WTC11 (cell line): ENCODE data around the gene CFAP57. TPM values are rescaled to one million over a fixed set of nuclear protein-coding genes. Genes with fewer than 3 reads are reported as not detected.

Source experiments
- ATAC-seq: fragments of 200-7000 bp; cut with Tn5 transposase; 2 replicates; pipeline ENCODE4 v1.10.0; 2021; ENCODE audit warnings: mild to moderate bottlenecking, moderate library complexity
- CTCF ChIA-PET: fragments of 300-600 bp; sonication (Branson Sonifier 250); formaldehyde crosslinking; loops from one replicate; lab custom pipeline; 2021; ENCODE audit warnings: antibody characterized with exemption; lab: Charles Lee
- POLR2A ChIA-PET: fragments of 350-600 bp; sonication (Branson Sonifier 250); formaldehyde crosslinking; loops from one replicate; lab custom pipeline; 2021; ENCODE audit warnings: antibody characterized with exemption; lab: Charles Lee
- DNase-seq: peaks from one replicate; pipeline ENCODE4 v3.0.0; 2021; ENCODE audit warnings: low spot score
- H3K27ac Mint-ChIP-seq: 2 replicates; pipeline ENCODE4 v1.8.0; 2021; ENCODE audit warnings: mixed read lengths
- H3K27me3 Mint-ChIP-seq: 2 replicates; pipeline ENCODE4 v1.8.0; 2021; ENCODE audit warnings: low read depth, mild to moderate bottlenecking, moderate library complexity, mixed read lengths
- H3K36me3 Mint-ChIP-seq: 2 replicates; pipeline ENCODE4 v1.8.0; 2021; ENCODE audit warnings: mixed read lengths
- H3K4me1 Mint-ChIP-seq: 2 replicates; pipeline ENCODE4 v1.8.0; 2022; ENCODE audit warnings: mixed read lengths
- H3K4me3 Mint-ChIP-seq: 2 replicates; pipeline ENCODE4 v1.8.0; 2021; ENCODE audit warnings: mild to moderate bottlenecking, moderate library complexity, mixed read lengths
- H3K9me3 Mint-ChIP-seq: 2 replicates; pipeline ENCODE4 v1.8.0; 2021; ENCODE audit warnings: mixed read lengths
- ATF1 ChIP-seq: sonication (generic); formaldehyde crosslinking; IDR thresholded peaks from 2 replicates; pipeline ENCODE4 v1.8.1; 2023; ENCODE audit warnings: mild to moderate bottlenecking, moderate library complexity, missing genetic modification reagents
- EMX1 ChIP-seq: fragments of 250-450 bp; sonication (Bioruptor Pico); IDR thresholded peaks from 2 replicates; pipeline ENCODE4 v1.8.0; 2021; ENCODE audit warnings: mild to moderate bottlenecking
- ETV6 ChIP-seq: sonication (generic); formaldehyde crosslinking; IDR thresholded peaks from 2 replicates; pipeline ENCODE4 v1.8.1; 2022; ENCODE audit warnings: mild to moderate bottlenecking, missing genetic modification reagents
- FOXK1 ChIP-seq: sonication (generic); formaldehyde crosslinking; IDR thresholded peaks from 2 replicates; pipeline ENCODE4 v1.8.0; 2022; ENCODE audit warnings: mild to moderate bottlenecking, moderate library complexity, missing genetic modification reagents
- GABPB1 ChIP-seq: sonication (generic); formaldehyde crosslinking; IDR thresholded peaks from 2 replicates; pipeline ENCODE4 v1.8.1; 2023; ENCODE audit warnings: mild to moderate bottlenecking, missing genetic modification reagents
- HMGA2 ChIP-seq: fragments of 250-450 bp; sonication (Bioruptor Pico); IDR thresholded peaks from 2 replicates; pipeline ENCODE4 v1.4.0; 2021; ENCODE audit warnings: mild to moderate bottlenecking, moderate library complexity
- KAT7 ChIP-seq: sonication (generic); formaldehyde crosslinking; IDR thresholded peaks from 2 replicates; pipeline ENCODE4 v1.8.1; 2023; ENCODE audit warnings: missing genetic modification reagents, mild to moderate bottlenecking, borderline replicate concordance
- MYBL2 ChIP-seq: sonication (generic); formaldehyde crosslinking; IDR thresholded peaks from 2 replicates; pipeline ENCODE4 v1.8.1; 2023; ENCODE audit warnings: mild to moderate bottlenecking, moderate library complexity, missing genetic modification reagents
- NFATC4 ChIP-seq: fragments of 250-450 bp; sonication (Bioruptor Pico); IDR thresholded peaks from 2 replicates; pipeline ENCODE4 v1.9.0; 2021; ENCODE audit warnings: mild to moderate bottlenecking
- NFE2L1 ChIP-seq: sonication (generic); formaldehyde crosslinking; IDR thresholded peaks from 2 replicates; pipeline ENCODE4 v1.8.1; 2023; ENCODE audit warnings: missing genetic modification reagents
- NR1H2 ChIP-seq: sonication (generic); formaldehyde crosslinking; IDR thresholded peaks from 2 replicates; pipeline ENCODE4 v1.9.0; 2021; ENCODE audit warnings: mild to moderate bottlenecking, moderate library complexity, missing genetic modification reagents
- NR3C1 ChIP-seq: sonication (generic); formaldehyde crosslinking; conservative IDR thresholded peaks from 2 replicates; pipeline ENCODE4 v1.8.1; 2023; ENCODE audit warnings: low read depth, mild to moderate bottlenecking, missing genetic modification reagents
- OVOL2 ChIP-seq: fragments of 250-450 bp; sonication (Bioruptor Pico); IDR thresholded peaks from 2 replicates; pipeline ENCODE4 v1.9.0; 2021; ENCODE audit warnings: mild to moderate bottlenecking, borderline replicate concordance
- RELA ChIP-seq: sonication (generic); formaldehyde crosslinking; IDR thresholded peaks from 2 replicates; pipeline ENCODE4 v1.8.1; 2022; ENCODE audit warnings: missing genetic modification reagents, mild to moderate bottlenecking, borderline replicate concordance
- SP1 ChIP-seq: sonication (generic); formaldehyde crosslinking; conservative IDR thresholded peaks from 2 replicates; pipeline ENCODE4 v1.8.1; 2022; ENCODE audit warnings: missing genetic modification reagents
- TCF7 ChIP-seq: sonication (generic); formaldehyde crosslinking; IDR thresholded peaks from 2 replicates; pipeline ENCODE4 v1.8.0; 2022; ENCODE audit warnings: mild to moderate bottlenecking, low read depth, missing genetic modification reagents, moderate library complexity
- TEAD1 ChIP-seq: sonication (generic); formaldehyde crosslinking; IDR thresholded peaks from 2 replicates; pipeline ENCODE4 v1.8.0; 2022; ENCODE audit warnings: mild to moderate bottlenecking, missing genetic modification reagents
- TP53 ChIP-seq: sonication (generic); formaldehyde crosslinking; IDR thresholded peaks from 2 replicates; pipeline ENCODE4 v1.8.1; 2023; ENCODE audit warnings: mild to moderate bottlenecking, missing genetic modification reagents
- ZNF219 ChIP-seq: sonication (generic); formaldehyde crosslinking; IDR thresholded peaks from 2 replicates; pipeline ENCODE4 v1.8.0; 2023; ENCODE audit warnings: missing genetic modification reagents, mild to moderate bottlenecking, borderline replicate concordance
- ZNF263 ChIP-seq: sonication (generic); formaldehyde crosslinking; IDR thresholded peaks from 2 replicates; pipeline ENCODE4 v1.8.1; 2022; ENCODE audit warnings: low read depth, mild to moderate bottlenecking, moderate library complexity, missing genetic modification reagents
- ZNF416 ChIP-seq: fragments of 250-450 bp; sonication (Bioruptor Pico); IDR thresholded peaks from 2 replicates; pipeline ENCODE4 v1.9.0; 2021; ENCODE audit warnings: mild to moderate bottlenecking, inconsistent platforms
- total RNA-seq: library from RNA; stranded (reverse); gene quantifications from 3 replicates; pipeline ENCODE4 v1.2.3, GENCODE V29; 2021
- TF ChIP-seq, protein P1 (sequence below): sonication (generic); formaldehyde crosslinking; IDR thresholded peaks from 2 replicates; pipeline ENCODE4 v1.8.1; 2022; ENCODE audit warnings: low read depth, mild to moderate bottlenecking, moderate library complexity, missing genetic modification reagents, borderline replicate concordance
- TF ChIP-seq, protein P2 (sequence below): sonication (generic); formaldehyde crosslinking; IDR thresholded peaks from 2 replicates; pipeline ENCODE4 v1.8.0; 2023; ENCODE audit warnings: missing genetic modification reagents
- TF ChIP-seq, protein P3 (sequence below): sonication (generic); formaldehyde crosslinking; IDR thresholded peaks from 2 replicates; pipeline ENCODE4 v1.8.1; 2023; ENCODE audit warnings: mild to moderate bottlenecking, missing genetic modification reagents, moderate library complexity
- TF ChIP-seq, protein P4 (sequence below): sonication (generic); formaldehyde crosslinking; IDR thresholded peaks from 2 replicates; pipeline ENCODE4 v1.8.1; 2022; ENCODE audit warnings: mild to moderate bottlenecking, moderate library complexity, missing genetic modification reagents

CFAP57 gene
- total RNA-seq, 1 experiment from 2014 or later: 0.42 TPM

DNA sequence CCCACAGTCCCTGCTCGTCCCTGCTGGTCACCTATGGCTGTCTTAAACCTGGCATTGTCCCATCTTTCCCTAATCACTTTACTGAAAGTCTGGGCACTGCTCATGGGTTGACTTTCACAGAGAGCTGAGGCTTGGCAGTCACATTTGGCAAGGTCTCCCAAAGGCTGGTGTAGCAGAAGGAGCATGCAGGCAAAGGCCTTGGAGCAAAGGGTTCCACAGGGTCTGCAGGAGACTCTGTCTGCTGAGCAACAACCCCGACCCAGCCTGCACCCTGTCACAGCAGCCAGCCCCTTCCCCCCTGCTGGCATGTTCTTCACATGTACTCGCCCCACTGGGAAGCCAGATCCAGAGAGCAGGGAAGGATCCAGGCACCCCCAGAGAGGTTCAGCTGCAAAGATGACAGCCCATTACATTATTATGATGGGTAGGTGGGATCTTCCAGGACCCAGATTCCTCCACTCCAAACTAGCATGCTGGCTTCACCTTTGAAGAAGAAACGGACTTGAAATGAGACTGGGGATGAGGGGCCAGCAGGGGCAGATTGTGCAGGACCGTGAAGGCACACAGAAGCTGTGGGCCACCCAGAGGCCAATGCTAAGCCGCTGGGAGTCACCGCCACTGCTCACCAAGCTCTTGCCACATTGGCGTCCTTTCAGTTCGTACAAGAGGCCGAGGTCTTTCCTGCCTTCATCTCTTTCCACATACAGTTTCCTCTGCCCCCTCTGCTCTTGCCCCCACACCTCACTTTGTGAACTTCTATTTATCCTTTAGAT lies 83.5 kb downstream of the CFAP57 start:
- ChIA-PET POLR2A (no interaction called here), CTCF (no interaction called here)
- H3K9me3 Mint-ChIP-seq: peaks cover 62% of the 10 kb centered on the region
- DNase-seq (no peak), ATAC-seq (no peak)
- peaks cover 29% of the 10 kb centered on the region for H3K36me3 Mint-ChIP-seq
- peaks cover 62% of the 10 kb centered on the region for H3K27me3 Mint-ChIP-seq
- TF ChIP-seq, protein P1, sequence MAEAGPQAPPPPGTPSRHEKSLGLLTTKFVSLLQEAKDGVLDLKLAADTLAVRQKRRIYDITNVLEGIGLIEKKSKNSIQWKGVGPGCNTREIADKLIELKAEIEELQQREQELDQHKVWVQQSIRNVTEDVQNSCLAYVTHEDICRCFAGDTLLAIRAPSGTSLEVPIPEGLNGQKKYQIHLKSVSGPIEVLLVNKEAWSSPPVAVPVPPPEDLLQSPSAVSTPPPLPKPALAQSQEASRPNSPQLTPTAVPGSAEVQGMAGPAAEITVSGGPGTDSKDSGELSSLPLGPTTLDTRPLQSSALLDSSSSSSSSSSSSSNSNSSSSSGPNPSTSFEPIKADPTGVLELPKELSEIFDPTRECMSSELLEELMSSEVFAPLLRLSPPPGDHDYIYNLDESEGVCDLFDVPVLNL: no peak
- no peak for TF ChIP-seq NR1H2
- no peak for TF ChIP-seq RELA (CRISPR knock-in tag)
- no peak for TF ChIP-seq MYBL2 (CRISPR knock-in tag)
- no peak for TF ChIP-seq TCF7 (CRISPR knock-in tag)
- TF ChIP-seq ZNF219 (CRISPR knock-in tag): no peak
- TF ChIP-seq, protein P2, sequence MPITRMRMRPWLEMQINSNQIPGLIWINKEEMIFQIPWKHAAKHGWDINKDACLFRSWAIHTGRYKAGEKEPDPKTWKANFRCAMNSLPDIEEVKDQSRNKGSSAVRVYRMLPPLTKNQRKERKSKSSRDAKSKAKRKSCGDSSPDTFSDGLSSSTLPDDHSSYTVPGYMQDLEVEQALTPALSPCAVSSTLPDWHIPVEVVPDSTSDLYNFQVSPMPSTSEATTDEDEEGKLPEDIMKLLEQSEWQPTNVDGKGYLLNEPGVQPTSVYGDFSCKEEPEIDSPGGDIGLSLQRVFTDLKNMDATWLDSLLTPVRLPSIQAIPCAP (CRISPR knock-in tag): no peak
- no peak for TF ChIP-seq ETV6 (CRISPR knock-in tag)
- no peak for TF ChIP-seq FOXK1 (CRISPR knock-in tag)
- TF ChIP-seq ZNF263 (CRISPR knock-in tag): no peak
- no peak for TF ChIP-seq TEAD1 (CRISPR knock-in tag)
- TF ChIP-seq OVOL2: no peak
- TF ChIP-seq KAT7 (CRISPR knock-in tag): no peak
- no peak for TF ChIP-seq NFE2L1 (CRISPR knock-in tag)
- TF ChIP-seq NR3C1: no peak
- no peak for TF ChIP-seq SP1 (CRISPR knock-in tag)
- TF ChIP-seq ZNF416 (CRISPR knock-in tag): no peak
- TF ChIP-seq ATF1 (CRISPR knock-in tag): no peak
- no peaks in the 10 kb centered on the region for H3K4me1 Mint-ChIP-seq
- no peak overlapping the region for H3K4me3 Mint-ChIP-seq
- no peak overlapping the region for H3K27ac Mint-ChIP-seq

DNA sequence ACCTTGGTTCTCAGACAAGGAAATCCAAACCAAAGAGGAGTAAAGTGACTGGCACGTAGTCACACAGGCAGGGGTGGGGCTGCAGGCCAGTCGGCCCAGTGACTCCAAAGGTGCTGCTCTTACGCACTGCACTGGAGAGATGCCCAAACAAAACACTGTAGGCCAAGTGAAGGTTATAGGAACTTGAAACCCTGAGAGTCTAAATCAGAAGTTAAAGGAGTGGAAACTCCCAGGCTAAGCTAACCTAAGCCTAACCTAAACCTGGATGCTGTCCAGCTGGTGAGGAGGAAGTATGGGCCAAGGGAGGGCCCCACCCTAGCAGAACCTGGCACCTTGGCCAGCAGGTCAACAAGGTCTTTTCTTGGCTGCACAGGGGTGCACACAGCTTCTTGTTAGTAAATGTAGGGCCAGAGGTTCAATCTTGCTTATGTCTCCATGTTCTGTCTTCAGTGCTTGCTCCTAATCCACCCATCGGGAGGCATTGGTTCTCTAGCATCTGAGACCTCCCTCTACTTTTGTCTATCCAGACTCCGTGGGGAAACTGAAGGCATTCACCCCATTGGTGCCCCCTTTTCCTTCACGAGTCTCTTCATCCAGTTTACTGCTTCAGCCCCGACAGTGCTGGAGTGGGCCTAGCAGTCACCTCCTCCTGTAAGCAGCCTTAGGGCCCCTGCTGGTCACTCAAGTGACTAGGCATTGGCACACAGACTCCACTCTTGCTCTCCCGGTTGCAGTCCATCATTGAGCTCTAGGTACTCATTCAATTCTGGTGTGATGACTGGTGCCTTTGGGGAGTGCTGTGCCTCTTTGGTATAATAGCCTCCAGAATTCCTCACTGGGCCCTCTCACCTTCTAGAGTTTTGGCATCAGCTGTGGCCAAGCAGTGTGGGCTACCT lies 84.8 kb downstream of the CFAP57 start:
- Mint-ChIP-seq H3K36me3 (peaks cover 33% of the 10 kb centered on the region), H3K27ac (no peak overlapping the region), H3K27me3 (peaks cover 61% of the 10 kb centered on the region), H3K4me3 (no peak overlapping the region), H3K9me3 (peaks cover 62% of the 10 kb centered on the region), H3K4me1 (no peaks in the 10 kb centered on the region)
- ATAC-seq (no peak), DNase-seq (no peak)
- CTCF ChIA-PET: no interaction called here
- TF ChIP-seq EMX1 (CRISPR knock-in tag) (no peak), NFATC4 (no peak), HMGA2 (CRISPR knock-in tag) (no peak), GABPB1 (CRISPR knock-in tag) (no peak), TP53 (CRISPR knock-in tag) (no peak), ATF1 (CRISPR knock-in tag) (no peak)
- TF ChIP-seq, protein P3, sequence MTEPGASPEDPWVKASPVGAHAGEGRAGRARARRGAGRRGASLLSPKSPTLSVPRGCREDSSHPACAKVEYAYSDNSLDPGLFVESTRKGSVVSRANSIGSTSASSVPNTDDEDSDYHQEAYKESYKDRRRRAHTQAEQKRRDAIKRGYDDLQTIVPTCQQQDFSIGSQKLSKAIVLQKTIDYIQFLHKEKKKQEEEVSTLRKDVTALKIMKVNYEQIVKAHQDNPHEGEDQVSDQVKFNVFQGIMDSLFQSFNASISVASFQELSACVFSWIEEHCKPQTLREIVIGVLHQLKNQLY (CRISPR knock-in tag): no peak
- TF ChIP-seq, protein P4, sequence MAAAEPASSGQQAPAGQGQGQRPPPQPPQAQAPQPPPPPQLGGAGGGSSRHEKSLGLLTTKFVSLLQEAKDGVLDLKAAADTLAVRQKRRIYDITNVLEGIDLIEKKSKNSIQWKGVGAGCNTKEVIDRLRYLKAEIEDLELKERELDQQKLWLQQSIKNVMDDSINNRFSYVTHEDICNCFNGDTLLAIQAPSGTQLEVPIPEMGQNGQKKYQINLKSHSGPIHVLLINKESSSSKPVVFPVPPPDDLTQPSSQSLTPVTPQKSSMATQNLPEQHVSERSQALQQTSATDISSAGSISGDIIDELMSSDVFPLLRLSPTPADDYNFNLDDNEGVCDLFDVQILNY (CRISPR knock-in tag): no peak
- POLR2A ChIA-PET: no interaction called here
